ENCODE measurements around the gene DOK6.

GRCh38 chr18:69380324-69380723 lies 20.4 kb upstream of the DOK6 start:
- no peak for TF ChIP-seq CTCF (conservative IDR thresholded peaks at IDR 0.05)
- TF ChIP-seq ZFX (IDR thresholded peaks at IDR 0.05): no peak
